HG03095 (cell line): ENCODE results near the gene ZNF337.
"Not testable (repeated sequence)": the region's sequence is repeated elsewhere in the genome, so short reads cannot be mapped to it uniquely, and the experiment has no call there.

Experiments used
- ATAC-seq: cut with Tn5 transposase; IDR thresholded peaks from one replicate; pipeline ENCODE4 v1.9.1; 2021; ENCODE audit warnings: moderate library complexity; ENCODE audit not compliant: unreplicated experiment

The ZNF337 gene

DNA sequence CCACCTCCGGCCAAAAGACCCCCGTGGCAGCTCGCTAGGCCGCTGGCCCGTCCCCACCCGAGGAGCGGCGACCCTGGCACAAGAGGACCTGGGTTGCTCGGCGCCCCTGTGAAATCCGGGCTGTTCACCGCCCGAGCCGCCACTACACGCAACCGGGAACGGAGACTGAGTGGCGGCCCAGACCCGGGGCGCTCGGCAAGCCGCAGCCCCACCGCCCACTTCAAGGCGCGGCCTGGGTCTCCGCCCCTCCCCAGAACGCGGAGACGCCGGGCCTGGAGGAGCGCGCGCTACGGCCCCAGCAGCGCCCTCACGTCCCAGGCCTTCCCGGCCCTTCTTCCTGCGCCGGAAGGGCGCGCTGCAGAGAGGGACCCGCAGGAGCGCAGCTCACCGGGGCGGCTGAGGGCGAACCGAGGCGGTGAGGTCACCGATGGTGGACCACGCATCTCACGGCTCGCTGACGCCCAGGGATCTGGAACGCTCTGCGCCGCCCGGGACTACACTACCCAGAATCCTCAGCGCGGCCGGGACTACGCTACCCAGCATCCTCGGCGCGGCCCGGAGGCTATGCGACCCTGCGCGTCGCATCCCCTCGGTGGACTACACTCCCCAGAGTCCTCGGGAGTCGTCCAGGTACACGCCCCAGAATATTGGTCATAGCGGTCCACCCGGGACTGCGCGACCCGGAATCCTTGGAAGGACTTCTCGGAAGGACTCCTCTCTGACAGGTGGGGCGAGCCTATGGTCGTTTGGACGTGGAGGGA, at the start of gene ZNF337:
Gene ZNF337 (minus strand): TSS at position 483 of the 761 bp plus-strand sequence. CDS start 10,436 bp downstream, outside the sequence.
- ATAC-seq: peak; percentile 93

DNA sequence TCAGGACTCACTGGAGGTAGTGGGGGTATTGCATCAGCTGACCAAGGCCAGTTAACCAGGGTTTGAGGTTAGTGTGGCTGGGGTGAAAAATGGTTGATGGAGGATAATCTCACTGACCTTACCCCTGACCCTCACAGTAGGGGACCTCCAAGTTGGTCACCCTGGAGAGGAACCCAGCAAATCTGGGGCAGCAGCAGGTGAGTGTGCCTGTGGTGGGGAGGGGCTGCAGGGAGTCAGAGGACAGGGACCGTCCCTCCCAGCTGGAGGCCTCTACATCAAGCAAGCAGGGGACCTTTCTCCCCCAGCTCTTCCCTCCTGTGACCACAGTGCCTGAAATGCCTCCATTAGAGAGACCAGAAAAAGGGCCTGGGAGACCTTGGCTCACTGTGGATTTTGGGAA, 49.1 kb upstream of the ZNF337 start:
- ATAC-seq: no peak

- no peak for ATAC-seq
These were observed 48.4 kb upstream of the ZNF337 start for GRCh38 chr20:25745100-25745499.

DNA sequence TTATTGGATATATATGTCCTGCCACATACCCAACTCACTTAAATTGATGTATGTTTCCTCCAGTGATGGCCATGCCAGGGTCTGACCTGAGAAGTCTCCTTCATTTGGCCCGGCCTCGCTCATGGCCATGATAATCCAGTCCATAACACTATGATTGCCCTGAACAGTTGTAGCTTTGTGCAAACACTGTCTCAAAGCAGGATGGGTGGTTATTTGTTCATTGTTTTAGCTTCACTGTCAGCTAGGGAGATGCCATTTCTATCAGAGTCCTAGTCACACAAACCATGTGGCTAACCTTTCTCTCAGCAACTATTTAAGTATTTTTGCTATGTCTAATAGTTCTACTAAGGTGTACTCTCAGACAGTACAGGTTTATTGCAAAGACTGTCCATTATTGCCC, 47.6 kb upstream of the ZNF337 start:
- ATAC-seq: no peak

- no peak for ATAC-seq
These were observed 44.4 kb upstream of the ZNF337 start for GRCh38 chr20:25741088-25741487.

- ATAC-seq: no peak
These were observed 43.1 kb upstream of the ZNF337 start for GRCh38 chr20:25739615-25740320.

DNA sequence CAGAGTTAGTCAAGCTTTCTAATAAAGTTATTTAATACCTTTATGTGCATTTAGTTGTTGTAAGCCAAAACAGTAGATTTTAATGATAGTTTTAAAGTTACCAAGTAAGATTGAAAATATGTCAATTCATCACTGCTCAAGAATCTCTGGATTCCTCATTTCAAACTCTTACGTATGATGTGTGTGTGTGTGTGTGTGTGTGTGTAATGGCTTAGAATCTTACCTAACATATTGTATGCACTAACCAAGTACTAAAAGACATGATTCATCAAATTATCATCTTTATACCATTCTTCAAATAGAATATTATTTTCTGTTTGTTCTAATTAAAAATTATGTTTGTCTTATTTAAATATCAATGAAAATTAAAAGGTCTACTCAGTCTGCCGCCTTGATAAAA, 41.5 kb upstream of the ZNF337 start:
- ATAC-seq: no peak

- no peak for ATAC-seq
These were observed 37.2 kb upstream of the ZNF337 start for GRCh38 chr20:25733903-25734302.

- no peak for ATAC-seq
These were observed 34.2 kb upstream of the ZNF337 start for GRCh38 chr20:25730862-25731261.

GRCh38 chr20:25726357-25726756, 29.7 kb upstream of the ZNF337 start:
- no peak for ATAC-seq

GRCh38 chr20:25725639-25726038, 29.0 kb upstream of the ZNF337 start:
- no peak for ATAC-seq

GRCh38 chr20:25723975-25724374, 27.3 kb upstream of the ZNF337 start:
- ATAC-seq: no peak

- ATAC-seq: no peak
These were observed 23.6 kb upstream of the ZNF337 start for GRCh38 chr20:25720285-25720684.

DNA sequence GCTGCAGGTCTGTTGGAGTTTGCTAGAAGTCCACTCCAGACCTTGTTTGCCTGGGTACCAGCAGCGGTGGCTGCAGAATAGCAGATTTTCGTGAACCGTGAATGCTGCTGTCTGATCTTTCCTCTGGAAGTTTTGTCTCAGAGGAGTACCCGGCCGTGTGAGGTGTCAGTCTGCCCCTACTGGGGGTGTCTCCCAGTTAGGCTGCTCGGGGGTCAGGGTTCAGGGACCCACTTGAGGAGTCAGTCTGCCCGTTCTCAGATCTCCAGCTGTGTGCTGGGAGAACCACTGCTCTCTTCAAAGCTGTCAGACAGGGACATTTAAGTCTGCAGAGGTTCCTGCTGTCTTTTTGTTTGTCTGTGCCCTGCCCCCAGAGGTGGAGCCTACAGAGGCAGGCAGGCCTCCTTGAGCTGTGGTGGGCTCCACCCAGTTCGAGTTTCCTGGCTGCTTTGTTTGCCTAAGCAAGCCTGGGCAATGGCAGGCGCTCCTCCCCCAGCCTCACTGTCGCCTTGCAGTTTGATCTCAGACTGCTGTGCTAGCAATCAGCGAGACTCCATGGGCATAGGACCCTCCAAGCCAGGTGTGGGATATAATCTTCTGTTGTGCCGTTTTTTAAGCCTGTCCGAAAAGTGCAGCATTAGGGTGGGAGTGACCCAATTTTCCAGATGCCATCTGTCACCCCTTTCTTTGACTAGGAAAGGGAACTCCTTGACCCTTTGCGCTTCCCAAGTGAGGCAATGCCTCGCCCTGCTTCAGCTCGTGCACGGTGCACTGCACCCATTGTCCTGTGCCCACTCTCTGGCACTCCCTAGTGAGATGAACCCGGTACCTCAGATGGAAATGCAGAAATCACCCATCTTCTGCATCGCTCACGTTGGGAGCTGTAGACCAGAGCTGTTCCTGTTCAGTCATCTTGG, 22.5 kb upstream of the ZNF337 start:
- not testable (repeated sequence) for ATAC-seq

DNA sequence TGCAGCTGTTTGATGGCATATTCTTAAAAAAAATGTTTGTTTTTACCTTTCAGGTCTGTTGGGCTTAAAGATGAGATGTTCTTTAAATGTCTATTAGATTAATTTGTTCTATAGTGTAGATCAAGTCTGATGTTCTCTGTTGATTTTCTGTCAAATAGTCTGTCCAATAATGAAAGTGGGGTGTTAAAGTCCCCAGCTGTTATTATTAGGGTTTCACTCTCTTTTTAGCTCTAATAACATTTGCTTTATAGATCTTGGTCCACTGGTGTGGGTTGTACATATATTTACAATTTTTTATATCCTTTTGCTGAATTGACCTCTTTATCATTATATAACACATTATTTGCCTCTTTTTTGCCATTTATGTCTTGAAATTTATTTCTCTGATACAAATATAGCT, 11.0 kb upstream of the ZNF337 start:
- ATAC-seq: no peak

GRCh38 chr20:25706793-25707192, 10.1 kb upstream of the ZNF337 start:
- ATAC-seq: no peak

GRCh38 chr20:25705830-25706351, 9.2 kb upstream of the ZNF337 start:
- ATAC-seq: no peak

DNA sequence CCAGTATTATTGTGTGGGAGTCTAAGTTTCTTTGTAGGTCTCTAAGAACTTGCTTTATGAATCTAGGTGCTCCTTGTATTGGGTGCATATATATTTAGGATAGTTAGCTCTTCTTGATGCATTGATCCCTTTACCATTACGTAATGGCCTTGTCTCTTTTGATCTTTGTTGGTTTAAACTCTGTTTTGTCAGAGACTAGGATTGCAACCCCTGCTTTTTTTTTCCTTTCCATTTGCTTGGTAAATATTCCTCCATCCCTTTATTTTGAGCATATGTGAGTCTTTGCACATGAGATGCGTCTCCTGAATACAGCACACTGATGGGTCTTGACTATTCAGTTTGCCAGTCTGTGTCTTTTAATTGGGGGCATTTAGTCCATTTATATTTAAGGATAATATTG, 7.7 kb upstream of the ZNF337 start:
- not testable (repeated sequence) for ATAC-seq

- ATAC-seq: not testable (repeated sequence)
These were observed 4.2 kb upstream of the ZNF337 start for GRCh38 chr20:25700835-25701234.

- no peak for ATAC-seq
These were observed 3.3 kb upstream of the ZNF337 start for GRCh38 chr20:25699914-25700313.

- ATAC-seq: no peak
These were observed 436 bp upstream of the ZNF337 start for GRCh38 chr20:25697132-25697446.
